Body of pancreas (tissue), 4 donors: Measurements from ENCODE around the gene DFFB. TPM values are rescaled to one million over a fixed set of nuclear protein-coding genes. Genes with fewer than 3 reads are reported as not detected.

Source experiments
- ATAC-seq: fragments of 150-250 bp; one replicate; pipeline ENCODE4 v1.9.1; 2016
- DNase-seq, 4 donors: peaks; one replicate each; pipeline ENCODE4 v3.0.0-alpha.2; 2019
- H3K27ac ChIP-seq, 4 donors: fragments of 200-600 bp; sonication (generic); 1 replicate in 3 of 4; 2 replicates in 1 of 4; pipeline versions ENCODE4 v1.5.1 to v1.6.1; 2016 to 2019; ENCODE audit warnings: mild to moderate bottlenecking in 1 of 4, mixed read lengths in 1 of 4, moderate library complexity in 1 of 4
- H3K27me3 ChIP-seq, 2 donors: fragments of 200-600 bp; sonication (generic); one replicate each; pipeline ENCODE4 v1.6.0; 2016; ENCODE audit warnings: mild to moderate bottlenecking in 1 of 2
- H3K36me3 ChIP-seq, 2 donors: fragments of 200-600 bp; sonication (generic); replicated peaks in 1 of 2; 2 replicates each; pipeline ENCODE4 v1.5.1; 2016; ENCODE audit warnings: low read depth in 2 of 2; ENCODE audit not compliant: insufficient read depth in 1 of 2
- H3K4me1 ChIP-seq: fragments of 200-600 bp; sonication (generic); one replicate; pipeline ENCODE4 v1.6.0; 2016
- H3K4me3 ChIP-seq, 2 donors: fragments of 200-600 bp; sonication (generic); 1 replicate in 1 of 2; 2 replicates in 1 of 2; pipeline ENCODE4 v1.5.1; 2016 to 2019
- H3K9me3 ChIP-seq, 3 donors: fragments of 200-600 bp; sonication (generic); 1 replicate in 2 of 3; 2 replicates in 1 of 3; pipeline ENCODE4 v1.5.1; 2016
- CTCF ChIP-seq, 7 experiments: fragments of 450-650 bp in 4 of 7; fragments of 200-600 bp in 3 of 7; sonication (generic) in 3 of 7; IDR thresholded peaks; one replicate each; pipeline ENCODE4 v1.5.1; 2016 to 2019; ENCODE audit warnings: antibody characterized with exemption in 7 of 7
- POLR2A ChIP-seq, 3 donors: fragments of 450-650 bp; IDR thresholded peaks; one replicate each; pipeline ENCODE4 v1.6.1; 2016; ENCODE audit warnings: antibody characterized with exemption in 3 of 3, mild to moderate bottlenecking in 2 of 3
- WGBS, 2 donors: methylation state at CpG; one replicate each; pipeline ENCODE4 v1.1.5; 2017; 5-methylcytosine and 5-hydroxymethylcytosine counted together
- intact Hi-C: fragments of 100-400 bp; cut with DNase I; formaldehyde crosslinking; loops from one replicate; pipeline ENCODE4 v1.15.1; 2023
- total RNA-seq, 2 donors: library from RNA; depleted of rRNA; stranded (reverse); fragments of >200 nt; gene quantifications; one replicate each; pipeline ENCODE4 v1.1.0, GENCODE V29; 2016

The DFFB gene
- total RNA-seq, 2 donors from 2014 or later = 6.5 to 13.5 TPM

DNA sequence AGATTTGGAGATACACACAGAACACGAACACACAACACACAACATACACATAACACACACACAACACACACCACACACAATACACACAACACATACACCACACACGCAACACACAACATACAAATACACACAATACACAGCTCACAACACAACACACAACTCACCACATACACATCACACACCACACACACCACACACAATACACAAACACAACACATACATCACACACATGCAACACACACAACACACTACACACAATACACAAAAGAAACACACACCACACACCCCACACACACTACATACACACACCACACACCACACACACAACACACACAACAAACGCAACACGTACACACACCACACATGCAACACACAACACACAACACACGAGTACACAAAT is 71.8 kb downstream of the DFFB start:
- no peaks in the 10 kb centered on the region for H3K4me1 ChIP-seq
- intact Hi-C loops = no loop called here
- DNase-seq = no peak
- WGBS, 2 donors = 50 to 55% methylated on average over 5 of the region's 5 CpGs
- H3K4me3 ChIP-seq = no peak overlapping the region
- H3K27me3 ChIP-seq = no peaks in the 10 kb centered on the region
- ATAC-seq = no peak
- TF ChIP-seq POLR2A (IDR thresholded peaks at IDR 0.05) (no peak), CTCF (IDR thresholded peaks at IDR 0.05) (no peak)
- no peaks in the 10 kb centered on the region for H3K9me3 ChIP-seq
- no peak overlapping the region for H3K27ac ChIP-seq
- no peaks in the 10 kb centered on the region for H3K36me3 ChIP-seq

GRCh38 chr1:3930301-3931006 is 73.2 kb downstream of the DFFB start:
- intact Hi-C loops = no loop called here
- no peaks in the 10 kb centered on the region for H3K27me3 ChIP-seq
- TF ChIP-seq POLR2A (IDR thresholded peaks at IDR 0.05) = no peak
- TF ChIP-seq CTCF (IDR thresholded peaks at IDR 0.05) = no peak
- WGBS, 2 donors = 67 to 70% methylated on average over 4 to 10 of the region's 10 CpGs
- DNase-seq (no peak), ATAC-seq (no peak)
- no peak overlapping the region for H3K4me3 ChIP-seq
- no peaks in the 10 kb centered on the region for H3K4me1 ChIP-seq
- H3K9me3 ChIP-seq = no peaks in the 10 kb centered on the region
- no peaks in the 10 kb centered on the region for H3K36me3 ChIP-seq
- no peak overlapping the region for H3K27ac ChIP-seq

GRCh38 chr1:3931007-3931912 is 74.0 kb downstream of the DFFB start:
- 40 to 52% methylated on average over 10 to 15 of the region's 17 CpGs for WGBS, 2 donors
- Histone ChIP-seq H3K4me3 (no peak overlapping the region), H3K36me3 (no peaks in the 10 kb centered on the region), H3K4me1 (no peaks in the 10 kb centered on the region), H3K9me3 (no peaks in the 10 kb centered on the region), H3K27me3 (no peaks in the 10 kb centered on the region), H3K27ac (no peak overlapping the region)
- ATAC-seq (no peak), DNase-seq (no peak)
- no peak for TF ChIP-seq POLR2A (IDR thresholded peaks at IDR 0.05)
- TF ChIP-seq CTCF (IDR thresholded peaks at IDR 0.05) = no peak
- intact Hi-C loops = no loop called here

DNA sequence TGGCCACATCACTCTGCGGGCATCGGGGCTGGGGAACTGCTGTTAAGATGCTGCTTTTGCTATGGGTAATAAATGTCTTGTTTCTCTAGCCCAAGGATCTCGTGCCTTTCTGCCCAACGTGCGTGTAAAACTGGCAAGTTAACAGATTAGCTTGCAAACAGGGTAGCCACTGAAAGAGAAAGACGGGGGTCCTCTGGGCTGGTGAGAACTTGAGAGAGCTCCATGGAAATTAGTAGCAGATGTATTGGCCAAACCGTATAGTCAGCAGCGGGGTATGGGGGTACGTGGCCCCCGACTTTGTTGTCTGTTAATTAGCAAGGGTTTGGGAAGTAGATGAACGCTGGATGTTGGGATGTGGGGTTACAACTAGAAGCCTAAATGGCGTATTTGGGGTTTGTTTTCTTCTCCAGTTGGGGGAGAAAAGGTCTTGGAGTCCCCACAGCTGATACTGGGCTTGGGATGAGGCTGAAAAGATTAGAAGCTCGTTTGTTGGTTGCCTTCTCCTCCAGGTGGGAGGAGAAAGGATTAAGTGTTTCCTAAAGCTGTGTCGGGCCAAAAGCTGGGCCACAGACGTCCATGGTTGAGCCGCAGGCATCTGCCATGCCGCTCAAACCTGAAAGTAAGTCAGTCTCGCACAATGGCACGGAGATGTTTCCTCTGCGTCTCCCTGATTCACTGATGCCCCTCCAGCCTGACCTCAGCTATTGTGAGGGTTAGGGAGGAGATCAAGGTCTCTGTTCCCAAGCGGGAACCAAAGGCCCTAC is 75.1 kb downstream of the DFFB start:
- Histone ChIP-seq H3K4me1 (no peaks in the 10 kb centered on the region), H3K27ac (no peak overlapping the region), H3K9me3 (no peaks in the 10 kb centered on the region), H3K27me3 (no peaks in the 10 kb centered on the region), H3K4me3 (no peak overlapping the region), H3K36me3 (no peaks in the 10 kb centered on the region)
- intact Hi-C loops = no loop called here
- 56 to 60% methylated on average over 18 to 21 of the region's 21 CpGs for WGBS, 2 donors
- DNase-seq = no peak
- TF ChIP-seq CTCF (IDR thresholded peaks at IDR 0.05) (no peak), POLR2A (IDR thresholded peaks at IDR 0.05) (no peak)
- ATAC-seq = no peak

Other genes with a start within 250 kb of the DFFB start
- gene MEGF6, start 246.0 kb upstream of the DFFB start, total RNA-seq = 10 to 100 TPM; 22.4 to 24.9 TPM
- gene TPRG1L, start 232.5 kb upstream of the DFFB start, total RNA-seq = 10 to 100 TPM in 1 of 2 donors, 1 to 10 TPM in 1; 8.6 to 24.4 TPM
- 10 to 100 TPM in 1 of 2 donors, 1 to 10 TPM in 1; 7.8 to 35.6 TPM for gene WRAP73, start 207.4 kb upstream of the DFFB start, total RNA-seq
- gene TP73, start 205.0 kb upstream of the DFFB start, total RNA-seq = 10 to 100 TPM in 1 of 2 donors, under 1 TPM in 1; 0.26 to 13.5 TPM
- not detected for gene CCDC27, start 105.0 kb upstream of the DFFB start, total RNA-seq
- gene SMIM1, start 84.7 kb upstream of the DFFB start, total RNA-seq = 1 to 10 TPM in 1 of 2 donors, not detected in 1; 5.2 TPM
- 10 to 100 TPM; 40.0 to 49.4 TPM for gene LRRC47, start 61.0 kb upstream of the DFFB start, total RNA-seq
- 10 to 100 TPM; 17.9 to 22.1 TPM for gene CEP104, start 265 bp upstream of the DFFB start, total RNA-seq
- 10 to 100 TPM; 14.8 to 15.6 TPM for gene C1orf174, start 42.8 kb downstream of the DFFB start, total RNA-seq